K562 (cell line): ENCODE results near the gene PSME4. TPM values are rescaled to one million over a fixed set of nuclear protein-coding genes. Genes with fewer than 3 reads are reported as not detected.

Experiments used
- ATAC-seq: fragments of 200-7000 bp; cut with Tn5 transposase; 3 replicates; pipeline ENCODE4 v1.9.1; 2020; ENCODE audit warnings: moderate library complexity
- BruUV-seq: library from RNA; stranded (reverse); fragments of 400-500 nt; replicated peaks from 2 replicates; lab custom pipeline; 2021; lab: Mats Ljungman, UMichigan
- CTCF ChIA-PET: fragments of 300-600 bp; formaldehyde crosslinking; extraction: SDS; loops from one replicate; lab custom pipeline; 2021; ENCODE audit warnings: low intra/inter-chr PET ratio; lab: Yijun Ruan, JAX
- POLR2A ChIA-PET: fragments of 300-600, 350-650 bp; sonication (Branson Sonifier 250); formaldehyde crosslinking; extraction: SDS; loops from one replicate; lab custom pipeline; 2021; ENCODE audit warnings: antibody characterized with exemption, inconsistent platforms; lab: Yijun Ruan, JAX
- DNase-seq, 4 experiments: peaks; one replicate each; pipeline versions ENCODE4 v3.0.0 to v3.0.0-alpha.2; 2011 to 2018; ENCODE audit warnings: low spot score in 3 of 4, mixed read lengths in 3 of 4; ENCODE audit errors: extremely low read depth in 1 of 4
- FAIRE-seq: peaks from 2 replicates; lab custom pipeline; 2011; peaks lifted over from hg19 to GRCh38; lab: Jason Lieb, UNC
- H2AFZ ChIP-seq: 2 replicates; pipeline ENCODE4 v1.6.0; 2011; ENCODE audit warnings: low read depth, low read length, control low read depth, inconsistent platforms
- H3K27ac ChIP-seq: fragments of 200-600 bp; 3 replicates; pipeline ENCODE4 v1.8.0; 2011; ENCODE audit warnings: low read depth, mild to moderate bottlenecking, control low read depth, inconsistent platforms, low read length, moderate library complexity, mixed read lengths; ENCODE audit errors: extremely low read depth
- H3K27me3 ChIP-seq, 2 experiments: fragments of 300-600 bp in 1 of 2; 2 replicates in 1 of 2; 3 replicates in 1 of 2; pipeline versions ENCODE4 v1.6.0 to v1.8.0; 2011; ENCODE audit warnings: inconsistent platforms in 2 of 2, low read length in 2 of 2, mild to moderate bottlenecking in 1 of 2, mixed read lengths in 1 of 2, moderate library complexity in 1 of 2; ENCODE audit not compliant: control insufficient read depth in 2 of 2, insufficient read depth in 2 of 2
- H3K36me3 ChIP-seq: fragments of 300-600 bp; 3 replicates; pipeline ENCODE4 v1.8.0; 2011; ENCODE audit warnings: mild to moderate bottlenecking, low read length, inconsistent platforms; ENCODE audit not compliant: control insufficient read depth, insufficient read depth
- H3K4me1 ChIP-seq, 2 experiments: fragments of 200-600 bp in 1 of 2; replicated peaks in 1 of 2; 2 replicates in 1 of 2; 3 replicates in 1 of 2; pipeline versions ENCODE4 v1.5.1 to v1.8.0; 2011; ENCODE audit warnings: inconsistent platforms in 2 of 2, low read length in 2 of 2, mild to moderate bottlenecking in 1 of 2, mixed read lengths in 1 of 2, moderate library complexity in 1 of 2; ENCODE audit not compliant: control insufficient read depth in 2 of 2, insufficient read depth in 2 of 2
- H3K4me2 ChIP-seq: 2 replicates; pipeline ENCODE4 v1.6.1; 2011; ENCODE audit warnings: low read length, control low read depth, inconsistent platforms, mixed read lengths; ENCODE audit not compliant: insufficient read depth
- H3K4me3 ChIP-seq: fragments of 200-600 bp; sonication (generic), shearing (Covaris generic); 2 replicates; pipeline ENCODE4 v1.5.1; 2016; ENCODE audit warnings: control low read depth, inconsistent platforms
- H3K79me2 ChIP-seq: fragments of 200-600 bp; 3 replicates; pipeline ENCODE4 v1.8.0; 2011; ENCODE audit warnings: low read length, inconsistent platforms; ENCODE audit not compliant: control insufficient read depth, insufficient read depth
- H3K9ac ChIP-seq, 2 experiments: 2 replicates each; pipeline versions ENCODE4 v1.6.0 to v1.6.1; 2011; ENCODE audit warnings: low read depth in 2 of 2, low read length in 2 of 2, control low read depth in 1 of 2, inconsistent platforms in 1 of 2, mild to moderate bottlenecking in 1 of 2, mixed read lengths in 1 of 2; ENCODE audit not compliant: insufficient read depth in 1 of 2
- H3K9me1 ChIP-seq: one replicate; pipeline ENCODE4 v1.6.0; 2011; ENCODE audit warnings: inconsistent platforms, mild to moderate bottlenecking, low read length, moderate library complexity; ENCODE audit not compliant: control insufficient read depth, insufficient read depth
- H3K9me3 ChIP-seq: replicated peaks from 2 replicates; pipeline ENCODE4 v1.5.1; 2011; ENCODE audit warnings: low read depth, low read length, inconsistent platforms; ENCODE audit not compliant: control insufficient read depth, insufficient read depth
- H4K20me1 ChIP-seq: replicated peaks from 2 replicates; pipeline ENCODE4 v1.6.1; 2011; ENCODE audit warnings: low read length, inconsistent platforms, mixed read lengths; ENCODE audit not compliant: control insufficient read depth, insufficient read depth
- BACH1 ChIP-seq: fragments of 200-800 bp; sonication (Bioruptor generic); IDR thresholded peaks from 2 replicates; pipeline ENCODE4 v1.6.1; 2016; ENCODE audit warnings: missing genetic modification characterization, missing compliant biosample characterization
- CBFA2T2 ChIP-seq: fragments of 450-650 bp; conservative IDR thresholded peaks from 2 replicates; pipeline ENCODE4 v1.6.1; 2017; ENCODE audit warnings: mild to moderate bottlenecking
- NFIC ChIP-seq: fragments of 450-650 bp; IDR thresholded peaks from 2 replicates; pipeline ENCODE4 v1.6.1; 2017; ENCODE audit warnings: mild to moderate bottlenecking, inconsistent platforms
- ZNF398 ChIP-seq: fragments of 250-450 bp; sonication (Bioruptor Pico); IDR thresholded peaks from 2 replicates; pipeline ENCODE4 v1.8.0; 2021; ENCODE audit warnings: moderate library complexity, mild to moderate bottlenecking, inconsistent platforms
- ZNF75A ChIP-seq: fragments of 450-650 bp; formaldehyde crosslinking; IDR thresholded peaks from 2 replicates; pipeline ENCODE4 v1.4.0; 2020; ENCODE audit warnings: mild to moderate bottlenecking
- ZNF77 ChIP-seq: fragments of 250-450 bp; sonication (Bioruptor Pico); IDR thresholded peaks from 2 replicates; pipeline ENCODE4 v1.5.0; 2020
- WGBS: fragments of 100-300 bp; shearing (Covaris generic); methylation state at CpG from one replicate; pipeline ENCODE4 v1.1.6; 2016; ENCODE audit warnings: low coverage, mixed read lengths; ENCODE audit not compliant: insufficient coverage; ENCODE audit errors: missing lambda C conversion rate; 5-methylcytosine and 5-hydroxymethylcytosine counted together
- in situ Hi-C: fragments of 300-500 bp; cut with MboI; formaldehyde crosslinking; loops from 4 replicates; pipeline ENCODE4 v1.15.0; 2018; ENCODE audit warnings: inconsistent platforms, mixed read lengths
- intact Hi-C: fragments of 100-400 bp; cut with micrococcal nuclease; formaldehyde crosslinking; loops from 2 replicates; pipeline ENCODE4 v1.14.2; 2022
- polyA plus RNA-seq, 8 experiments: library from polyadenylated mRNA; depleted of rRNA in 4 of 8; stranded (reverse) in 5 of 8; unstranded in 3 of 8; fragments of >200 nt; fragmentation: Nextera tagmentation in 2 of 8; fragmentation: Illumina TruSeq in 1 of 8; extraction: Ambion mirVana in 2 of 8; extraction: Trizol in 1 of 8; gene quantifications; 2 replicates each; pipeline versions ENCODE4 v1.2.1 to v1.2.3, GENCODE V29; 2011 to 2014; ENCODE audit warnings: inconsistent platforms in 1 of 8, missing spikeins in 1 of 8
- total RNA-seq, 7 experiments: library from RNA; depleted of rRNA in 6 of 7; stranded (reverse); fragments of >200 nt in 6 of 7; fragmentation: Illumina TruSeq in 2 of 7; extraction: Trizol in 2 of 7; gene quantifications; 2 replicates each; pipeline versions ENCODE4 v1.2.1 to v1.2.3, GENCODE V29; 2011 to 2021; ENCODE audit warnings: low replicate concordance in 1 of 7

PSME4 gene
- total and polyA plus RNA-seq, 9 of the 15 experiments (the other 6 are each of a cell fraction or from before 2014, with no cell fraction given) = 24.3 to 77.8 (median 40.5) TPM

GRCh38 chr2:53863538-53864227 is 107.1 kb downstream of the PSME4 start (continued):
- TF ChIP-seq CBFA2T2 (no peak), ZNF398 (CRISPR knock-in tag) (no peak), ZNF77 (no peak), ZNF75A (CRISPR knock-in tag) (no peak), NFIC (no peak)

- FAIRE-seq (no peak), DNase-seq (no peak), ATAC-seq (no peak)
- Histone ChIP-seq H3K79me2 (no peaks in the 10 kb centered on the region), H3K27me3 (no peaks in the 10 kb centered on the region), H3K36me3 (peaks cover 56% of the 10 kb centered on the region; the same call in 2 of the 3 replicates), H3K4me3 (no peak overlapping the region), H3K9me3 (no peaks in the 10 kb centered on the region), H3K4me2 (no peak overlapping the region), H3K27ac (no peak overlapping the region), H2AFZ (no peak overlapping the region), H4K20me1 (no peaks in the 10 kb centered on the region), H3K4me1 (no peaks in the 10 kb centered on the region; a peak in 1 of 5 replicates), H3K9me1 (no peaks in the 10 kb centered on the region), H3K9ac (no peak overlapping the region)
- TF ChIP-seq BACH1 (tag) = no peak
- in situ Hi-C loops = no loop called here
- BruUV-seq = no TSS peak
- ChIA-PET POLR2A (interaction anchor here (0.6 to 1.3 kb wide), 5 partner anchors 12 to 494 kb away, joined by 3 to 4 read pairs (median 3); no protein-coding TSS in a partner anchor), CTCF (no interaction called here)
- intact Hi-C loops = no loop called here
- WGBS = 99% methylated on average over 5 of the region's 5 CpGs
Measured at GRCh38 chr2:53861824-53862223, 109.0 kb downstream of the PSME4 start.
